ENCODE measurements around the gene HMCN2. TPM values are rescaled to one million over a fixed set of nuclear protein-coding genes. Genes with fewer than 3 reads are reported as not detected.

Gene HMCN2
- total RNA-seq, 1 donor, result under 0.01 TPM

GRCh38 chr9:130482463-130482862 lies 216.9 kb downstream of the HMCN2 start:
- H3K4me1 ChIP-seq (ENCODE audit: insufficient read depth, low read length), result no peaks in the 10 kb centered on the region
- no peak for TF ChIP-seq CTCF (IDR thresholded peaks at IDR 0.05; ENCODE audit: extremely low read depth, low read depth, low read length)
- no peak overlapping the region for H3K4me2 ChIP-seq (ENCODE audit: insufficient read depth, low read length)
- H3K9me3 ChIP-seq (ENCODE audit: low read depth, low read length), result no peaks in the 10 kb centered on the region
- H3K79me2 ChIP-seq (ENCODE audit: insufficient read depth, low read length), result no peaks in the 10 kb centered on the region
- no peaks in the 10 kb centered on the region for H3K27me3 ChIP-seq (ENCODE audit: insufficient read depth, low read length)
- no peak for DNase-seq (ENCODE audit: insufficient read length, low spot score, missing footprints)
- H3K4me3 ChIP-seq (ENCODE audit: insufficient read depth, low read length), result no peak overlapping the region
- peaks cover 22% of the 10 kb centered on the region for H3K36me3 ChIP-seq (ENCODE audit: insufficient read depth, low read length)
- H2AFZ ChIP-seq (ENCODE audit: low read length), result no peak overlapping the region
- no peak overlapping the region for H3K27ac ChIP-seq (ENCODE audit: low read depth, low read length)
- H4K20me1 ChIP-seq (ENCODE audit: insufficient read depth, low read length), result peaks cover 2% of the 10 kb centered on the region

- Histone ChIP-seq H4K20me1 (ENCODE audit: insufficient read depth, low read length) (peaks cover 2% of the 10 kb centered on the region), H3K36me3 (ENCODE audit: insufficient read depth, low read length) (peaks cover 22% of the 10 kb centered on the region)
- DNase-seq (ENCODE audit: insufficient read length, low spot score, missing footprints), result no peak
Measured at GRCh38 chr9:130483371-130483971, 217.9 kb downstream of the HMCN2 start.

More at GRCh38 chr9:130483371-130483971, 217.9 kb downstream of the HMCN2 start:
- H3K4me3 ChIP-seq (ENCODE audit: insufficient read depth, low read length), result no peak overlapping the region
- no peaks in the 10 kb centered on the region for H3K9me3 ChIP-seq (ENCODE audit: low read depth, low read length)
- H3K79me2 ChIP-seq (ENCODE audit: insufficient read depth, low read length), result no peaks in the 10 kb centered on the region
- H3K4me2 ChIP-seq (ENCODE audit: insufficient read depth, low read length), result no peak overlapping the region
- H3K27ac ChIP-seq (ENCODE audit: low read depth, low read length), result no peak overlapping the region
- H2AFZ ChIP-seq (ENCODE audit: low read length), result no peak overlapping the region
- no peaks in the 10 kb centered on the region for H3K4me1 ChIP-seq (ENCODE audit: insufficient read depth, low read length)
- no peak for TF ChIP-seq CTCF (IDR thresholded peaks at IDR 0.05; ENCODE audit: extremely low read depth, low read depth, low read length)
- no peaks in the 10 kb centered on the region for H3K27me3 ChIP-seq (ENCODE audit: insufficient read depth, low read length)

Small RNA genes lying within 50 kb of the gene (small RNA-seq; reads per million reads assigned to genes)
- gene RN7SL665P, result not detected

Other genes with a start within 250 kb of the HMCN2 start
- gene FNBP1, start 222.6 kb upstream of the HMCN2 start, total RNA-seq, result 31.8 and 35.9 TPM in 2 replicates
- 25.3 and 30.1 TPM in 2 replicates for gene GPR107, start 211.9 kb upstream of the HMCN2 start, total RNA-seq
- 43.0 and 49.9 TPM in 2 replicates for gene NCS1, start 93.4 kb upstream of the HMCN2 start, total RNA-seq
- gene ASS1, start 179.2 kb downstream of the HMCN2 start, total RNA-seq, result 134 and 195 TPM in 2 replicates